MCF 10A (cell line): ENCODE measurements around the gene COL16A1. TPM values are rescaled to one million over a fixed set of nuclear protein-coding genes. Genes with fewer than 3 reads are reported as not detected.

Source experiments
- BruUV-seq: library from RNA; stranded (reverse); fragments of 400-500 nt; replicated peaks from 2 replicates; lab custom pipeline; 2021; lab: Mats Ljungman, UMichigan
- CTCF ChIA-PET: fragments of 300-600 bp; sonication (Branson Sonifier 250); formaldehyde crosslinking; extraction: SDS; loops from one replicate; lab custom pipeline; 2021; ENCODE audit warnings: antibody characterized with exemption, inconsistent platforms; lab: Yijun Ruan, JAX
- POLR2A ChIA-PET: fragments of 300-600, 350-650 bp; sonication (Branson Sonifier 250); formaldehyde crosslinking; extraction: SDS; loops from one replicate; lab custom pipeline; 2020; ENCODE audit warnings: antibody characterized with exemption, inconsistent platforms; lab: Yijun Ruan, JAX
- DNase-seq: peaks from one replicate; pipeline ENCODE4 v3.0.0-alpha.2; 2018; ENCODE audit not compliant: unreplicated experiment
- H3K27ac Mint-ChIP-seq: one replicate; pipeline ENCODE4 v1.8.0; 2022; ENCODE audit warnings: mild to moderate bottlenecking, low read depth, mixed read lengths; ENCODE audit not compliant: unreplicated experiment
- H3K27me3 Mint-ChIP-seq: one replicate; pipeline ENCODE4 v1.8.0; 2022; ENCODE audit warnings: mixed read lengths; ENCODE audit not compliant: insufficient read depth, unreplicated experiment
- H3K36me3 Mint-ChIP-seq: one replicate; pipeline ENCODE4 v1.8.0; 2022; ENCODE audit warnings: mild to moderate bottlenecking, moderate library complexity, mixed read lengths; ENCODE audit not compliant: insufficient read depth, unreplicated experiment
- H3K4me1 Mint-ChIP-seq: one replicate; pipeline ENCODE4 v1.8.0; 2022; ENCODE audit warnings: mixed read lengths; ENCODE audit not compliant: insufficient read depth, unreplicated experiment
- H3K4me3 Mint-ChIP-seq: one replicate; pipeline ENCODE4 v1.8.0; 2022; ENCODE audit warnings: mild to moderate bottlenecking, moderate library complexity, mixed read lengths; ENCODE audit not compliant: unreplicated experiment
- H3K9me3 Mint-ChIP-seq: one replicate; pipeline ENCODE4 v1.8.0; 2022; ENCODE audit warnings: mixed read lengths; ENCODE audit not compliant: unreplicated experiment
- intact Hi-C: fragments of 100-400 bp; cut with micrococcal nuclease; formaldehyde crosslinking; loops from 2 replicates; pipeline ENCODE4 v1.14.1; 2022
- total RNA-seq: library from RNA; stranded (reverse); gene quantifications from 2 replicates; pipeline ENCODE4 v1.2.3, GENCODE V29; 2022
- TF ChIP-seq, protein P1 (sequence below): fragments of 200-600 bp; IDR thresholded peaks from one replicate; pipeline ENCODE4 v1.8.0; 2022; ENCODE audit warnings: antibody characterized with exemption, mild to moderate bottlenecking; ENCODE audit not compliant: unreplicated experiment

The COL16A1 gene
- total RNA-seq, 1 experiment from 2014 or later = 42.1 TPM

DNA sequence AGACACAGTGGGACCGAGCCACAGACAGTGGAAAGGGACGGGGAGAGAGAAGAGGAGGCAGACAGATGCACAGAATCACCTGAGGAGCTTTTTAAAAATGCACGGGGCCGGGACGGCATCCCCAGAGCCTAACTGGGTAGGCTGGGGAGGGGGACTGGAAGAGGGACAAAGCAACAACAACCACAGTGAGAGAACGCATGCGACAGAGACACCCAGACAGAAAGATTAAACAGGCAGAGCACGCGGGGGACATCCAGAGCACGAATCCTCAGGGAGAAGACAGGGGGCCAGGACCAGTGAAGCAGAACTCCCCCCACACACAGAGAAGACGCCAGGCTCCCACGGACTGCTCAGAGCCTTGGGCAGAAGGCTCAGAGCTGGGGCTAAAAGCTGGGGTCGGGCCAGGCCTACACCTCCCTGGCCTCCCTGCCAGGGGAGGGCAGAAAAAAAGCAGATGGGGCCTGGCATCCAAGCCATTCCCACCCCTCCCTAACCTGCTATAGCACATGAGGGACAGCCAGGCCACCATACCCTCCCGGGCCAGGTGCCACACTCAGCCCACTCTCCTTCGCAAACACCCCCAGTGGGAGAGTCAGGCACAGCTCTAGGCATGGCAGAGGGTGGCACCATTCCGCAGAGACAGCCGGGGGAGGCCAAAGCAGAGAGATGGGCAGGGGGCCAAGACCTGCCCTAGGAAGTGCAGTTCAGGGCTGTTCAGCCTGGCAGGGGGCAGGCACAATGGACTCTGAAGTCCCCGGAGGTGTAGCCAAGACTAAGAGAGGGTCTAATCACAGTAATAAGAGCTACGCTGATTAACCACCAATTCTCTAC, 29.8 kb upstream of the COL16A1 start:
- BruUV-seq = no TSS peak
- TF ChIP-seq, protein P1, sequence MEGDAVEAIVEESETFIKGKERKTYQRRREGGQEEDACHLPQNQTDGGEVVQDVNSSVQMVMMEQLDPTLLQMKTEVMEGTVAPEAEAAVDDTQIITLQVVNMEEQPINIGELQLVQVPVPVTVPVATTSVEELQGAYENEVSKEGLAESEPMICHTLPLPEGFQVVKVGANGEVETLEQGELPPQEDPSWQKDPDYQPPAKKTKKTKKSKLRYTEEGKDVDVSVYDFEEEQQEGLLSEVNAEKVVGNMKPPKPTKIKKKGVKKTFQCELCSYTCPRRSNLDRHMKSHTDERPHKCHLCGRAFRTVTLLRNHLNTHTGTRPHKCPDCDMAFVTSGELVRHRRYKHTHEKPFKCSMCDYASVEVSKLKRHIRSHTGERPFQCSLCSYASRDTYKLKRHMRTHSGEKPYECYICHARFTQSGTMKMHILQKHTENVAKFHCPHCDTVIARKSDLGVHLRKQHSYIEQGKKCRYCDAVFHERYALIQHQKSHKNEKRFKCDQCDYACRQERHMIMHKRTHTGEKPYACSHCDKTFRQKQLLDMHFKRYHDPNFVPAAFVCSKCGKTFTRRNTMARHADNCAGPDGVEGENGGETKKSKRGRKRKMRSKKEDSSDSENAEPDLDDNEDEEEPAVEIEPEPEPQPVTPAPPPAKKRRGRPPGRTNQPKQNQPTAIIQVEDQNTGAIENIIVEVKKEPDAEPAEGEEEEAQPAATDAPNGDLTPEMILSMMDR = no peak
- POLR2A ChIA-PET = interaction anchor here (0.9 to 1.6 kb wide), 4 partner anchors 7 to 89 kb away, joined by 3 read pairs; partner anchors contain the start of gene PEF1
- CTCF ChIA-PET = interaction anchor here (0.6 to 1.5 kb wide), 4 partner anchors 12 to 850 kb away, joined by 3 to 8 read pairs (median 4); no protein-coding TSS in a partner anchor
- Mint-ChIP-seq H3K9me3 (no peaks in the 10 kb centered on the region), H3K27me3 (no peaks in the 10 kb centered on the region), H3K36me3 (peaks cover 12% of the 10 kb centered on the region), H3K4me3 (no peak overlapping the region), H3K4me1 (peaks cover 12% of the 10 kb centered on the region), H3K27ac (no peak overlapping the region)
- no peak for DNase-seq
- intact Hi-C loops = no loop called here

DNA sequence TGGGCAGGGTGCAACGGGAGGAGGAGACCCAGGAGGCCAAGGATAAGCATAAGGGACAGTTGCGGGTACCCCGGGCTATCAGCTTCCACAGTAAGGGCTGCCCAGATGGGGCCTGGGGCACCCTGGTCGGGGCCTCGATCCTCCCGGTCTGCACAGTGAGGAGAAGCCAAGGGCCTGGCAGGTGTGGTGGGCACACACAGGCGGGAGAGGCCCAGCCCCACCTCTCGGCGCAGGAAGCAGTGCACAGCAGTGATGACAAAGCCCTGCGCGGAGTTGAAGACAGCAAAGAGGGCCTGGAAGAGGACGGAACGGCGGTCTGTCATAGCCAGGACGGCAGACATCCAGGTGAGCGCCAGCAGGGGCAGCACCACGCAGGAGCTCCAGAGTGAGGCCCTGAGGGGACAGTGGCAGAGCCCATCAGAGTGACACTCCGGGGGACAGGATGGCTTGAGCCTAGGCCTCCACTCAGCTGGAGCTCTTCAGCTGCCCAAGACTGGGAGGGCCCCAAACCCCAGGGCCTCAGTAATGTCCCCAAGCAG, 29.0 kb upstream of the COL16A1 start:
- Mint-ChIP-seq H3K4me3 (no peak overlapping the region), H3K4me1 (peaks cover 12% of the 10 kb centered on the region), H3K36me3 (peaks cover 12% of the 10 kb centered on the region), H3K27me3 (no peaks in the 10 kb centered on the region), H3K27ac (no peak overlapping the region), H3K9me3 (no peaks in the 10 kb centered on the region)
- BruUV-seq = no TSS peak
- CTCF ChIA-PET = interaction anchor here (0.6 kb wide), 1 partner anchor 67 kb away, joined by 5 read pairs; no protein-coding TSS in a partner anchor
- TF ChIP-seq, protein P1 = no peak
- POLR2A ChIA-PET = no interaction called here
- DNase-seq = no peak
- intact Hi-C loops = no loop called here

DNA sequence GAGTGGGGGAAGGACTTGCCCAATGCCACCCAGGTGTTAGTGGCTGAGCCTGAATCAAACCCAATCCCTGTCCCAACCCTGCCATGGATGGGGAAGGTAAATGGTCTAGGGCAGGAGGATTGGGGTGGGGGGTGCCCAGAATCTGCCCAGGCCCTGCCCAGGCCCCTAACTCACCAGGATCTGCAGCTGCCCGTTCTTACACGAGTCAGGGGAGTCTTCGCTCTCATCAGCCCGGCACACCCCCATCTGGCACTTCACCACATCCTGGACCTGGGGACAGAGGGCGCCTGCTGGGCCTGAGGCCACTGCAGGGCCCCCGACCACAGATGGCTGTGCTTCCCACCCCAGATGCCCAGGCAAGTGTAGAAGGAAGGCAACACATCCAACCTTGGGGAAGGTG, 28.5 kb upstream of the COL16A1 start:
- Mint-ChIP-seq H3K27me3 (no peaks in the 10 kb centered on the region), H3K9me3 (no peaks in the 10 kb centered on the region), H3K36me3 (peaks cover 10% of the 10 kb centered on the region), H3K4me3 (no peak overlapping the region), H3K4me1 (peaks cover 12% of the 10 kb centered on the region), H3K27ac (no peak overlapping the region)
- ChIA-PET CTCF (interaction anchor here (1.1 kb wide), 1 partner anchor 183 kb away, joined by 3 read pairs; no protein-coding TSS in a partner anchor), POLR2A (no interaction called here)
- BruUV-seq = no TSS peak
- intact Hi-C loops = no loop called here
- DNase-seq = no peak
- TF ChIP-seq, protein P1 = no peak

DNA sequence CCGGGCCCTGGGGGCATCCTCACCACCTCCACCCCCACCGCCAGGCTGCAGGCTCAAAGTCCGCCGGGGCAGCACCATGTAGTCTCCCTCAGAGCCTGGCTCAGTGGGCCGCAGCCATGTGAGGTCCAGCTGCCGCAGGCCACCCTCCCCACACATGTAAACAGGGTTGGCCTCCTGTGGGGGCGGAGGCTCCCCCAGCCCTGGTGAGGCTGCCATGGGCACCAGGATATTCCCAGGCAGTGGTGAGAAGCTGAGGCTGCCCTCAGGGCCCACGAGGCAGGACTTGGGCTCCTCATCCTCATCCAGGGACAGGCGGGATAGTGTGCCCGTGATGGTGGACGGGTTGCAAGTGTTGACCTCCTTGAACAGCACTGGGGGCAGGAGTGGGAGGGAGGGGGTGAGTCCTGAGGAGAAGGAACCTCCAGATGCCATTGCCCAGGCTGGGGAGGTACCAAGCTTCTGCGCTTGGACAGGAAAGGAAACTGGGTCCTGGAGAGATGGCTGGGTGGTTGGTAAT, 27.3 kb upstream of the COL16A1 start:
- H3K36me3 Mint-ChIP-seq = peaks cover 6% of the 10 kb centered on the region
- no peak for DNase-seq
- TF ChIP-seq, protein P1 = no peak
- H3K4me1 Mint-ChIP-seq = no peaks in the 10 kb centered on the region
- H3K27me3 Mint-ChIP-seq = no peaks in the 10 kb centered on the region
- CTCF ChIA-PET = interaction anchor here (0.6 to 1.1 kb wide), 2 partner anchors 64 to 182 kb away, joined by 3 read pairs; no protein-coding TSS in a partner anchor
- no peak overlapping the region for H3K27ac Mint-ChIP-seq
- BruUV-seq = no TSS peak
- H3K9me3 Mint-ChIP-seq = no peaks in the 10 kb centered on the region
- POLR2A ChIA-PET = no interaction called here
- intact Hi-C loops = no loop called here
- no peak overlapping the region for H3K4me3 Mint-ChIP-seq
